ENCODE data around the gene MED13. TPM values are rescaled to one million over a fixed set of nuclear protein-coding genes. Genes with fewer than 3 reads are reported as not detected.

The MED13 gene
- total RNA-seq, 1 donor from 2014 or later: 56.6 TPM

- peaks cover 14% of the 10 kb centered on the region for H3K36me3 Mint-ChIP-seq
- no peaks in the 10 kb centered on the region for H3K27me3 Mint-ChIP-seq
- TF ChIP-seq CTCF (conservative IDR thresholded peaks at IDR 0.05): no peak
- no peaks in the 10 kb centered on the region for H3K4me1 Mint-ChIP-seq (ENCODE audit: unreplicated experiment)
- DNase-seq (ENCODE audit: extremely low spot score, unreplicated experiment): no peak
- H3K27ac Mint-ChIP-seq: no peak overlapping the region
- no peak overlapping the region for H3K4me3 Mint-ChIP-seq
- H3K9me3 Mint-ChIP-seq: no peaks in the 10 kb centered on the region
These were observed 118.7 kb downstream of the MED13 start for GRCh38 chr17:61946359-61946758.

GRCh38 chr17:61943117-61943516 is 122.0 kb downstream of the MED13 start:
- Mint-ChIP-seq H3K36me3 (peaks cover 13% of the 10 kb centered on the region), H3K9me3 (no peaks in the 10 kb centered on the region), H3K4me3 (no peak overlapping the region), H3K27me3 (no peaks in the 10 kb centered on the region), H3K4me1 (ENCODE audit: unreplicated experiment) (no peaks in the 10 kb centered on the region), H3K27ac (no peak overlapping the region)
- TF ChIP-seq CTCF (conservative IDR thresholded peaks at IDR 0.05): no peak
- no peak for DNase-seq (ENCODE audit: extremely low spot score, unreplicated experiment)

- no peaks in the 10 kb centered on the region for H3K9me3 Mint-ChIP-seq
- H3K27me3 Mint-ChIP-seq: no peaks in the 10 kb centered on the region
- no peaks in the 10 kb centered on the region for H3K4me1 Mint-ChIP-seq (ENCODE audit: unreplicated experiment)
- TF ChIP-seq CTCF (conservative IDR thresholded peaks at IDR 0.05): no peak
- peaks cover 13% of the 10 kb centered on the region for H3K36me3 Mint-ChIP-seq
- DNase-seq (ENCODE audit: extremely low spot score, unreplicated experiment): no peak
- no peak overlapping the region for H3K27ac Mint-ChIP-seq
- no peak overlapping the region for H3K4me3 Mint-ChIP-seq
These were observed 123.0 kb downstream of the MED13 start for GRCh38 chr17:61942085-61942484.

GRCh38 chr17:61928101-61928436 is 137.0 kb downstream of the MED13 start:
- H3K27ac Mint-ChIP-seq: peak overlapping the region; percentile 92
- peak overlapping the region; percentile 95 for H3K4me3 Mint-ChIP-seq
- peaks cover 18% of the 10 kb centered on the region for H3K4me1 Mint-ChIP-seq (ENCODE audit: unreplicated experiment)
- no peaks in the 10 kb centered on the region for H3K9me3 Mint-ChIP-seq
- no peak for TF ChIP-seq CTCF (conservative IDR thresholded peaks at IDR 0.05)
- H3K27me3 Mint-ChIP-seq: no peaks in the 10 kb centered on the region
- H3K36me3 Mint-ChIP-seq: peaks cover 3% of the 10 kb centered on the region
- DNase-seq (ENCODE audit: extremely low spot score, unreplicated experiment): no peak

GRCh38 chr17:61927208-61928100 is 137.6 kb downstream of the MED13 start, which contains the start of gene INTS2:
Gene INTS2 (minus strand): TSS chr17:61927982. CDS start chr17:61926644, 1,338 bp downstream.
- no peaks in the 10 kb centered on the region for H3K27me3 Mint-ChIP-seq
- H3K4me1 Mint-ChIP-seq (ENCODE audit: unreplicated experiment): peaks cover 18% of the 10 kb centered on the region
- H3K4me3 Mint-ChIP-seq: peak within 1 kb of the TSS; percentile 95
- TF ChIP-seq CTCF (conservative IDR thresholded peaks at IDR 0.05): peak; percentile 31
- H3K9me3 Mint-ChIP-seq: no peaks in the 10 kb centered on the region
- H3K27ac Mint-ChIP-seq: peak within 1 kb of the TSS; percentile 92
- peaks cover 3% of the 10 kb centered on the region for H3K36me3 Mint-ChIP-seq
- peak; percentile 94 for DNase-seq (ENCODE audit: extremely low spot score, unreplicated experiment)
